ENCODE results near the gene TNFRSF13B.
A peak's percentile ranks its signal among the peaks of the same experiment; 100 is the strongest.

TNFRSF13B gene

GRCh38 chr17:16915752-16916556, 56.0 kb downstream of the TNFRSF13B start:
- TF ChIP-seq ZFX (IDR thresholded peaks at IDR 0.05; ENCODE audit: borderline replicate concordance), result no peak
- TF ChIP-seq CTCF (IDR thresholded peaks at IDR 0.05), result peak; percentile 77
- no peak overlapping the region for H3K27ac ChIP-seq

GRCh38 chr17:16913463-16913862, 58.5 kb downstream of the TNFRSF13B start:
- H3K27ac ChIP-seq, result no peak overlapping the region
- no peak for TF ChIP-seq CTCF (IDR thresholded peaks at IDR 0.05)
- no peak for TF ChIP-seq ZFX (IDR thresholded peaks at IDR 0.05; ENCODE audit: borderline replicate concordance)

- TF ChIP-seq ZFX (IDR thresholded peaks at IDR 0.05; ENCODE audit: borderline replicate concordance) (no peak), CTCF (IDR thresholded peaks at IDR 0.05) (no peak)
- H3K27ac ChIP-seq, result no peak overlapping the region
Observed at GRCh38 chr17:16912021-16912962, 59.6 kb downstream of the TNFRSF13B start.

GRCh38 chr17:16911141-16911937, 60.6 kb downstream of the TNFRSF13B start:
- no peak overlapping the region for H3K27ac ChIP-seq
- TF ChIP-seq ZFX (IDR thresholded peaks at IDR 0.05; ENCODE audit: borderline replicate concordance), result no peak
- no peak for TF ChIP-seq CTCF (IDR thresholded peaks at IDR 0.05)

GRCh38 chr17:16910341-16910740, 61.6 kb downstream of the TNFRSF13B start:
- TF ChIP-seq CTCF (IDR thresholded peaks at IDR 0.05), result no peak
- no peak for TF ChIP-seq ZFX (IDR thresholded peaks at IDR 0.05; ENCODE audit: borderline replicate concordance)
- no peak overlapping the region for H3K27ac ChIP-seq

GRCh38 chr17:16909472-16910246, 62.3 kb downstream of the TNFRSF13B start:
- TF ChIP-seq CTCF (IDR thresholded peaks at IDR 0.05) (no peak), ZFX (IDR thresholded peaks at IDR 0.05; ENCODE audit: borderline replicate concordance) (no peak)
- no peak overlapping the region for H3K27ac ChIP-seq

All from 22Rv1 (cell line).